Renal cortical epithelial cell (primary cell): Measurements from ENCODE around the gene WIPF3. TPM values are rescaled to one million over a fixed set of nuclear protein-coding genes. Genes with fewer than 3 reads are reported as not detected.

Source experiments
- DNase-seq: peaks from one replicate; pipeline ENCODE4 v3.0.0-alpha.2; 2011; ENCODE audit warnings: low read depth
- total RNA-seq: library from RNA; depleted of rRNA; stranded (reverse); fragments of >200 nt; gene quantifications from 2 replicates; pipeline ENCODE4 v1.2.3, GENCODE V29; 2014

Gene WIPF3, protein sequence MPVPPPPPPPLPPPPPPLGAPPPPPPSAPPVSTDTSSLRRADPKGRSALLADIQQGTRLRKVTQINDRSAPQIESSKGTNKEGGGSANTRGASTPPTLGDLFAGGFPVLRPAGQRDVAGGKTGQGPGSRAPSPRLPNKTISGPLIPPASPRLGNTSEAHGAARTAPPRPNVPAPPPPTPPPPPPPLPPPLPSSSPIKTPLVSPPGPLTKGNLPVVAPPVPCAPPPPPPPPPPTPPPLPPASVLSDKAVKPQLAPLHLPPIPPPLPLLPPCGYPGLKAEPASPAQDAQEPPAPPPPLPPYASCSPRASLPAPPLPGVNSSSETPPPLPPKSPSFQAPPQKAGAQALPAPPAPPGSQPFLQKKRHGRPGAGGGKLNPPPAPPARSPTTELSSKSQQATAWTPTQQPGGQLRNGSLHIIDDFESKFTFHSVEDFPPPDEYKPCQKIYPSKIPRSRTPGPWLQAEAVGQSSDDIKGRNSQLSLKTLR
- 0.35 TPM in 1 of 2 replicates, not detected in the other for total RNA-seq

DNA sequence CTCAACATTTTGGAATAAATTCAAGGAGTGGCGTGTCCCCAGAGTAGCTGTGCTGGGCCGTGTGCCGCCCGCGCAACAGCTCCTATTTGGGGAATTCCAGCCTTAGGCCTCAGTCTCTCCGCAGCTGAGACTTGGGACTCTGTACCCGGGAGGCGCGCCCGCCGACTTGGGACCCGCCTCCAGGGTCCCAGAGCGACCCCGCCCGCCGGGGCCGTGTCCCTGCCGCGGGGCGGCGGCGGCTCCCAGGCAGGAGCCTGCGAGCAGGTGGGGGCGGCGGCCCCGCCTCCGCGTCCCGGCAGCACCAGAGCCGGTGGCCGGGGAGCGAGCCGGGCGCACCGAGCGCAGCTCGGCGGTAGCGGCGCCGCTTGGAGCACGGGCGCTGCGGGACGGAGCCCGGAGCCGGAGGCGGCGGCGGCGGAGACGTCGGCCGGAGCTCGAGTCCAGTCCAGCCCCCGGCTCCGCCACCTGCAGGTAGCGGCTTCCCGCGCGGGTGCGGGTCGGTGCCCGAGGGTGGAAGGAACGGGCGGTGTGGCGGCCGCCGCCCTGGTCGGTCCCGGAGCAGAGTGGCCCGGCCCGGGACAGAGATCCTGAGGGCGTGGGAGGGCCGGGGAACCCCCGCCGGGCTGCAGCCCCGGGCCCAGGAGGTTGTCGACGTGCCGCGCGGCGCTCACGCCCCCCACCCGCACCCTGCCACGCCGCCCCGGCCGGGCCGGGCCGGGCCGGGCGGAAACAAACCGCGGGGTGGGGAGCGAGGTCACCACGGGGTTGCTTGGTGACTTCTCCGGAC lies at the start of gene WIPF3:
Gene WIPF3, plus strand, starts transcription at position 301 of the 787 bp plus-strand sequence. CDS start 28,217 bp downstream, outside the sequence.
- DNase-seq: no peak

DNA sequence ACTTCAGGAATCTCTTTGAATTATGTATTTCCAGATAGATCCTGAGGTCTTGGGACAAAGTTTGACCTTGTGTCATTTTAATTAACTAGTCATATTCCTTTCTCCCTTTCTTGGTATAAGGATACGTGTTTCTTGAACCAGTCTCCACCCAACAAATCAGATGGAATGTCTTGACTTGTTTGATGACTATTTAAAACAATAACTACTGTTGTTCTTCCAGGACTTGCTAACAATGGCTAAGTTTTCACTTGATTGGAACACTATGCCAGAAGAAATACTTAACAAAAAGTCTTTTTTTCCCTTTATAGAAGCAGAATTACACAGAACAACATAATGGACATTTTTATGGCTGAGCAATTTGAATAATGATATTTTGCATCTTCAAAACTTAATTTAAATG lies 43.0 kb upstream of the WIPF3 start:
- no peak for DNase-seq

DNA sequence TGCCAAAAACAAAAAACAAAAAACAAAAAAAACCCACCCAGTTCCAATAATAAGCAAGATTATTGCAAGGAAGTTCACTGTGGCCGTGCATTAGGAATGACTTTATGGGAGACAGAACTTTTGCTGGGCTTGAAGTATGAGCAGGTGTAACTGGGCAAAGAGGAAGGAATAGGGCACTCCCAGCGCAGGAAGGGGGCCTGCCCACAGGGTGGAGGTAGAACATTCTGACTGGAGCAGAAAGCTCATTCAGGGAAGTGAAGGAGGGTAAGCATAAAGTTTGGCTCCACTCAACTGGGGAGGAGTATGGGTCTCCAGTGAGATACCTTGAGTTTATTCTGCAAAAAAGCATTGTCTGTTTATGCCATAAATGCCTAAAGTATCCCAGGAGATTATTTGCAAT lies 42.1 kb upstream of the WIPF3 start:
- DNase-seq: no peak

DNA sequence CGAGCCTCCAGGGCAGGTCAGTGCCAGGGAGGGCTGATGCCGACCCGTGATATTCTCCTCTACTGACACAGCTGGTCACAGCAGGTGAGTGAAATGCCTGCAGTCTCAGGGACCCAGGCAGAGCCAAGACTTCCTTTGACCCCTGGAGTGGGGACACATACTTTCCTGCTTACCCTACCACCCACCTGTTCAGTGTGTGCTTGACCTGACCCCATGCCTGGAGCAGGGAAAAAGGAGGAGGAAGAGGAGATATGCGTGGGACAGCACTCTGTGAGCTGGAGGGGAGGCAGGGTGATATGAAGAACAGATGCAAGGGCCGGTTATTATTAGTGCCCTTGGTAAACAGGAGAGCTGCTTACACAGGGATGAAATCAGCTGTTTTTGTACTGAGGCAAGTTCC lies 40.8 kb upstream of the WIPF3 start:
- DNase-seq: no peak

DNA sequence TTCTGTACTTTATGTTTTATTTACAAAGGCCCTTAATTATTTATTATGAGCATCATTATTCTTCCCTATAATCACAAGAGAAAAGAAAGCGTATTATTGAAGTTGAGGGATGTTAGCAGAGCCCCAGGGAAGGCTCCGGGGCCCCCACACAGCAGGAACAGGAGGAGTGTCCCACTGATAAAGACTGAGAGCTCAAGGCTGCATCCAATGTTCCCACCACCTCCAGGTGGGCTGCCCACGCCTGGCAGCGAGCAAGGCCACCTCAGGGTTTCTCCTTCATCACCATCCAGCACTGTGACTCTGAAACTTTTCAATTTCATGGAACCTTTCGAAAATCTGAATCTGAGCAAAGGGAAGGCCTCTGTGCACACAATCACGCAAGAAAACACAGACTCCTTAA lies 35.9 kb upstream of the WIPF3 start:
- DNase-seq: no peak

DNA sequence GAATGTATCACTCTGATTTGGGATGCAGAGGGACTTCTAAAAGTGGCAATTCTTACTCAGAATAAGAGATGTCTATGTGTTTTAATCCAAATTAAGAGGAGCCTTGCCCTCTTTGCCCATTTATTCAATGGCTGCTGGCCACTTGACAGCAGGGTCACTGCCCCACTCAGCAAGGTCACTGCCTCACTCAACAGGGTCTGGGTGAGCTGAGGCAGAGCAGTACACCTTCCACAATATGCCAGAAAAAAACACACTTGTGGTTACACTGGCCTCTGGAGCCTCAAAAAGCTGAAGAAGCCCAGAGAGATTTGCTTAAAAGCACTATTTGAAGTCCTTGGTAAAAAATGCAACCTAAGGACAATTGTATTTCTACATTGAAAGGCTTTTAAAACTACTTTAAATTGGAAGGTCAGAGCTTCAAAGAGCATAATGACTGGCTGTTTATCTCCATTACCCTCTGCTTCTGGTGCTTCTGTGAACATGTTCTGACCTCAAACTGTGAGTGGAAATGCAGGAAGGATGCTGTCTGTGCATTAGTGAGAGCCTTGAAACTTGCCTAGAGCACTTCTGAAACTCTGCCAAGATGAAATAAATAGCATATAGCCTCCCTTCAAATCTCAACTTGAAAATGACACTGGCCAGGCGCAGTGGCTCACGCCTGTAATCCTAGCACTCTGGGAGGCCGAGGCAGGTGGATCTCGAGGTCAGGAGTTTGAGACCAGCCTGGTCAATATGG lies 35.1 kb upstream of the WIPF3 start:
- DNase-seq: no peak

DNA sequence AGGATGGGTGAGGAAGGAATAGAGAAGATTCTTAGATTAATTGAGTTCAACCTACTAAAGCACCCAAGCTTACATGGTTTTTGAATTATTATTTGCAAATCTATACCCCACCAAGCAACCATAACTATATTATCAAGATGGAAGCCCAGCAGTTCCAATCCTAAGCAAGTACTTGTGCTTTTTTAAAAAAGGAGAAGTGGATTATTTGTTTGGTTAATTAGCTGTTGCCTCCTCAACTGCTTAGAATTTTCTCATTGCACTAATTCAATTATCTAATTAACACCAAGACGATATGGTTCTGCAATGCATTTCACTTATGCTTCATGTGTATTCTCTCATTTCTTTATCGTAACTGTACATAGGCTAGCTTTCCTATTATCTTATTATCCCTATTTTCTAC lies 27.3 kb upstream of the WIPF3 start:
- no peak for DNase-seq

DNA sequence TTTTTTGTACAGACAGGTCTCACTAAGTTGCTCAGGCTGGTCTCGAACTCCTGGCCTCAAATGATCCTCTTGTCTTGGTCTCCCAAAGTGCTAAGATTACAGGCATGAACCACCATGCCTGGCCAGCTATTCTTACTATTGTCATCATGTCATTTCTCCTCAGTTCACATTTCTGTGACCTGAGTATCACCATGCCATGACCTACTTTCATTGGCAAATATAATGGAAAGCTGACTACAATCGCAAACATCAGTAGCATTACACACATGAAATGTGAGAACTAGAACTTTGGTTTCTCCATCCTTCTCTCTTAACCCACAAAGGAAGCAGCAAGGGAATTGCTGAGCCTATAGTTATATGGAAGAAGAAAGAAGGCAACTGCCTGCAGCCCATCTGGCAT lies 26.0 kb upstream of the WIPF3 start:
- DNase-seq: no peak

DNA sequence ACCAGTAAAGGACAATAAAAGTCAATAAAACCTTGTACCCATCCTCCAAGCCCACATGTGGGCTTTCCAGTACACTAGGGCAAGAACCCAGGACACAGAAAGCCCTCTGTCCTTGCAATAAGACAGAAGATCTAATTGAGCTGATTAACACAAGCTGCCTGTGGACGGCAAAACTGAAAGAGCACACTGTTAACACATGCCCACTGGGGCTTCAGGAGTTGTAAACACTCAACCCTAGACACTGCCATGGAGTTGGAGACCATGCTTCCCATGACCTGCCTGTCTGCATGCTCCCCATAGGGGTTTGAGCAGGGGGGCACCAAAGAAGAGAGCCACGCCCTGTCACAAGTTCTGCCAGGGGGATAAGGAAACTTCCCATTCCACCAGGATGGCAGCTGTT lies 22.6 kb upstream of the WIPF3 start:
- DNase-seq: no peak

DNA sequence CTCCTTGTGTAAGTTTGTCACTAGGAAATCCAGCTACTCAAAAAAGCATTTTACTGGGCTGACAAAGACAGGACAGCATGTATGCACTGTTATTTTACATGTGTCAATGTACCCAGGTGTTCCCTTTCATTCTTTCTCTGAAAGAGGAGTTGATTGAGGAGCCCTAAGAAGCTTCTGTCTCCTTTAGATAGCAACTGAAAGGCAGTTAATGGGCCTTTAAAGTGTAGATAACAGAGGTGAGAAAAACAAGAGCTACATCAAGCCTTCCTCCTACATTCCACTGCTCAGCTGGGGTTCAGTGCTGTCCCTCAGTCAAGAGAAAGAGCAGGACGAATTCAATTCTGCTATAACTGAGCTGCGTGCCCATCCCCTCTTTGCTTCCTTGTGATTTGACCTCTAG lies 12.8 kb upstream of the WIPF3 start:
- no peak for DNase-seq

DNA sequence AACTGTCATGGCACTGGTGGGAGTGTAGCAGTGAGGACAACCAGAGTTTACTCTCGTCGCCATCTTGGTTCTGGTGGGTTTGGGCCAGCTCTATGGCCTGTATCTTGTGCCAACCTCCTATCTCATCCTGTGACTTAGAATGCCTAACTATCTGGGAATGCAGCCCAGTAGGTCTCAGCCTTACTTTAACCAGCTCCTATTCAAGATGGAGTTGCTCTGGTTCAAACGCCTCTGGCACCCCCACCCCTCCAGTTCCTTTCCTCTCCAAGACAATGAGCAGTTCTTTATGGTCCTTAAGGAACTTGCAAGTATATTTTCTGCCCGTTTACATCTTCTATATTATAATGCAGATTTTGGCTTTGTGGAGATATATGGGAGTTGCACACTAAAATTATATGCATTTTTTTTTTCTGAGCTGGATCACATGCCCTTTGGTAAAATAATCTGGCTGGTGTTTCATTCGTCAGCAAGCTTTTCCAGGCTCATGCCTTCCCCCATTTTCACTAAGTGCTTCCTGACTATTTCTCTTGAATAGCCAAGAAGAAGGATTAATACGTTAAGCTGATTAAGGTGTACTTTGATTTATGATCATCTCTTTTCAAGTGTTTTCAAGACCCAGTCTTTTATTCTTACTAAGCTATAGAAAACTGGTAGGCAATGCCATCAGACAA lies 11.2 kb upstream of the WIPF3 start:
- no peak for DNase-seq

DNA sequence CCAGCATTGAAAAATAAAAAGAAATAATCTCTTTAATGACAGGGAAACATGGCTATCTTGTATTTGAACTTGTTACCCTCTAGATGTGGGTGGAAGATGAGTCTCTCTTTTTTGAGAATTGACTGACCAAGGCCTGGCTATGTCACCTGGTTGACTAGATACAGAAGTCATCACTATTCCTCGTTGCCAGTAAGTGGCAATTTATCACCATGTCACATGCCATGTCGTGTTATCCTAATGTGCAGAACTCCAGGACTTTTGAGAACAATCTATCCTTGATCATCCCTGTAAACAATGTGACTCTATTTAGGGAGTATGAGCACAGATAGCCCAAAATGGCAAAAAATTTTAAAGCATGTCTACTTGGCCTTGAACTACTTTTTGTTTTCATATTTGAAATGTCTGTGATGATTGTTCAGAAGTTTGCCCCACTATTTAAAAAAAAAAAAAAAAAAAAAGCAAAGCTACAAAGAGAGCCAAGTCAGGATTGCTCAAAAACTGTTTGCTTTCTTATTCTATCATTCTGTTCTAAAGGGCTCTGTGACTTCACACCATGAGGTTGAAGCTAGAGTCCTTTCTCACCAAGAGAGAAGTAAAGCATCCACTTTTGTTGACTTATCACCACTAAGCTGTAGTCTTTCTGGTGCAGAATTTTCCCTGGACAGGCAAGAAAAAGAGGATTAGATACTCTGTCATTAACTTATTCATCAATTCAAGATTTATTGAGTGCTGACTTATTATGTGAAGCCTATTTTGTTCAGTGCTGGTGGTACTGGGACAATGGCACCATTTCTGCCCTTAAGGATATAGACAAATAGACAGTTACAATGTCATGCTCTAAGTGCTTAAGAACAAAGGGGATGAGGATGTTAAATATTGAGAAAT lies 10.4 kb upstream of the WIPF3 start:
- DNase-seq: no peak

DNA sequence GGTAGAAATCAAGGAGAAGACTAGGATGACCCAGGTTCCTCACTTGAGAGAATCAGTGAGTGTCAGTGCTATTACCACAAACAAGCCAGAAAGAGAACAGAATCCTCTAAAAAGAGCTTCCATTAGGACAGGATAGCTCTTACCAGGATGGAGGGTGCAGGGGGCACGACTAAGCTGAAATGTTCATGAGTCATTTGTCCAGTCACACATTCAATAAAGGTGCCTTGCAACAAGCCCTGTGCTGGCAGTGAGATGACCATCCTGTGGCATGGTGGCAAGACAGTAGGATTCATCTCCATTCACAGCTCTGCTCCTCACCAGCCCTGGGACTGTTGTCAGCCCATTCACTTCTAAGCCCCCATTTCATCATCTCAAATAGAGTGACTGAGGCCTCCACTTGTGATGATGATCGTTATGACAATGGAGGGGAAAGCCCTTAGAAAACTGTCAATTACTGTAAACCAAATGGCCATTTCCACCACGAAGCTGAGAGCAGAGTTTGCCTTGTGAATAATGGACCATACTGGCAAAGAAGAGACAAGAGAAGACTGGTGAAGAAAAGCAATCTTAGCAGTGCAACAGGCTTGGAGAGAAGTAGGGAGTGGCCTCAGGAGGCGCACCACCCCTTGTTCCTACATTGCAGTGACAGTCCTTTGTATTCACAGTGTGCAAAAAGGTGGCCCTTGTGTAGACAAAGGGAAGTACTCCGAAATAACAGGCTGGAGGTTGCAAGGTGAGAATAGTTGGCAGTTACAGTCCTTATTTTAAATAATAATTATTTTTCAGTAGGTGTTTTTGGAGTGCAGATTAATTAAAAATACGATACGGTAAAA lies 9.0 kb upstream of the WIPF3 start:
- DNase-seq: no peak

DNA sequence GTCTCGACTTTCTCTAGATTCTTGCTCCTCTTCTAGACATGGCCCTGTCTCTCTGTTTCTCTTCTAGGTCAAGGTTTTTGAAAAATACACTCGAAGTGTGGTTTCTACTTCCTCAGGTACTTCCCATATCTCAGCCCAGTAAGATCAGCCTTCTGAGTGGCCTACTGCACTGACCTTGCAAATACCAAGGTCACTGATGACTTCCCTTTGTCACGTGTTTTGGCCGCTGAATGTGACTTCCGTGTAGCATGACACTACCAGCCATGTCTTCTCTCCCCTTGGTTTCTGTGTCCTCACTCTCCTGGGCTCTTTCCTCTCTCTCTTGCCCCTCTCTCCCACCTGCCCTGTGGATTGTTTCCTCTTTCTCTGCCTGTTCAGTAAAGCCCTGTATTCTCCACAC lies 7.9 kb upstream of the WIPF3 start:
- DNase-seq: no peak

DNA sequence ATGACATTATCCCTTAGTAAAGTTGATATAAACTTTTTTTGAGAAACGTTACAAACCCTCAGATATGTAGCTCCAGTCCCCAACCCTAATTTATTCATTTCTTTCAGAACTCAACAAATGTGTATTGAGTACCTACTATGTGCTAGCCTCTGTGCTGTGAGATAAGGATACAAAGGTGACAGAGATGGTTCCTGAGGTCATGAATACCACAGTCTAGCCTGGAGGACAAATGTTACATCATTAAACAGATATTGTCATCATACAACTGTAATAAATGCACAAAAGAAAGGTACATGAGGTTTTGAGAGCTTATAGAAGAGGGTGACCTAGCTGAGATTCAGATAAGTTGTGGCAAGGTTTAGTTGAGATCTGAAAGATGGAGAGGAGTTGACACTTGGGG lies 4.4 kb upstream of the WIPF3 start:
- no peak for DNase-seq

DNA sequence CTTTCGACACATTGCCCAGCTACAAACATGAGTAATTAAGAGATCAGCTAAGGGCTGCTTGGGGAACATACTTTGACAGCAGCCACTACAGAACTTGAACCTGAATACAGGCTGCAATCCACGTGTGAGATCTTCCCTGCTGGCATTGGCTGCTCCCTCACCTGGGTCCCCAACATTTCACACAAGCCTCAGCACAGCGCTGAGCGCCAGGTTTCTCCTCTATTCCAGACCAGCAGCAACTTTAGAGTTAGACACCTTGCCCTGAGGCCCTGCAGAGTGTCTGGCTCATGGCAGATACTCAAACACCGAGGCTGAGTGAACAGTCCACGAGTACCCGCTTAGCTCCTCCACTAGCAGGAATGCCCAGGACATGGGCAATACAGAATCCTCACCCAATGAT lies 1.3 kb upstream of the WIPF3 start:
- DNase-seq: no peak

DNA sequence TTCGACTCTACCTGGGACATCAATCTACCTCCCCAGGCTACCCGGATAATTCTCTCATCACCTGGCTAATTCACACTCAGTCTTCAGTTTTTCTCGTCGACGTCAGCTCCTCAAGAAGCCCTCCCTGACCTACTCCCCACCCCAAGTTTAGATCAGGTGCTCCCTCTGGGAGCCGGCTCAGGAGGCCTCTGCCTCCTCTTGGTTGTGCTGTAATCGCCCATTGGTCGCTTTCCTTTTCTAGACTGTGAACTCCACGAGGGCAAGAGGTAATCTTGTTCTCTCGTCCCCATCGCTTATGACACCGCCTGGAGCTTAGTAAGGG lies 461 bp upstream of the WIPF3 start:
- no peak for DNase-seq

DNA sequence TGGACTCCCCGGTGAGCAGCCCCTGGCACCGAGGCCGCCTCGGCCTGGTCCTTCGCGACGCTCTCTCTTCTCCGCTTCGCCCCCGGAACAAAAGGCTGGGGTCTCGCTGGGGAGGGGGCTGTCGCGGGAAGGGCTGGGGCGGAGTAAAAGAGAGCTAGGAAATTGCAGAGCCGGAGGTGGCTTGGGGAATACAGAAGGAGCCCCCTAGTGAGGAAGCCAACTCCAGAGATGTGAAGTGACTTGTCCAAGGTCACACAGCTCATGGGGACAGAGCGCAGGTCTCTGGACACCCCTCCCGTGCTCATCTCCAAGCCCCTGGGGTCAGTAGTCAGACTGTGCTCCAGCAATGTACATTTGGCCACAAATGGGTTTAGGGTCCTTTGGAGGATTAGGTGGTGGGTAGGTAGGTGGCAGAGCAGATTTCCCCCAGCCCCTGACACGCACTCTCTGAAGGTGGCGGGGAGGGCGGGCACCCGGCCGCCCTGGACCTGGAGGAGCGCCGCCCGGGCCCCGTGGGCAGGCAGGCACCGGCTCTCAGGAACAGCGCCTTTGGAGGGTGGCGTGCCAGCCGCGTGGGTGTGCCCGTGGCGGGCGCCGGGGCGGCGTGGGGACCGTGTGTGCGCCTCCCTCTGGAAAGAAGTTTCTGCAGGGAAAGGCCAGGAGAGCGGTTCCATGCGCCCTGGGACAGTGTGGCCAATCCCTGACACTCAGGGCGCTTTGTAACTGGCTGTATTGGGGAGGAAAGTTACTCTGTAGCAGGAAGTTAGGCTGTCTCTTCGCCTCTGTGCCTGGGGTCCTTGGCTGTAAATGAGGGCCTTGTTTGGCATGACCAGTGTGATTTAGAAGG lies 910 bp downstream of the WIPF3 start:
- DNase-seq: peak; percentile 21
